DMS 273 (cell line): ENCODE data around the gene GJA4.

Experiments used
- DNase-seq: peaks from one replicate; lab custom pipeline; 2025; ENCODE audit not compliant: unreplicated experiment; lab: John Stamatoyannopoulos, UW

GJA4 gene

GRCh38 chr1:34829250-34829649, 36.5 kb downstream of the GJA4 start:
- no peak for DNase-seq

- no peak for DNase-seq
Observed at GRCh38 chr1:34831721-34832246, 39.0 kb downstream of the GJA4 start.

GRCh38 chr1:34833711-34834110, 40.9 kb downstream of the GJA4 start:
- no peak for DNase-seq

- DNase-seq, result no peak
Observed at GRCh38 chr1:34839526-34840305, 46.9 kb downstream of the GJA4 start.

GRCh38 chr1:34840426-34840825, 47.6 kb downstream of the GJA4 start:
- no peak for DNase-seq

GRCh38 chr1:34842073-34842472, 49.3 kb downstream of the GJA4 start:
- DNase-seq, result no peak

- no peak for DNase-seq
Observed at GRCh38 chr1:34842952-34843371, 50.2 kb downstream of the GJA4 start.

GRCh38 chr1:34843392-34844251, 50.8 kb downstream of the GJA4 start:
- DNase-seq, result no peak

- DNase-seq, result no peak
Observed at GRCh38 chr1:34844252-34844634, 51.4 kb downstream of the GJA4 start.
